Stimulated activated naive CD4-positive, alpha-beta T cell treated with Interleukin-2 at 50 U/mL for 16 hours (primary cell): Measurements from ENCODE around the gene TEX19.
A peak's percentile ranks its signal among the peaks of the same experiment; 100 is the strongest.
"Not testable (repeated sequence)": the region's sequence is repeated elsewhere in the genome, so short reads cannot be mapped to it uniquely, and the experiment has no call there.

Experiments used
- DNase-seq: peaks from one replicate; lab custom pipeline; 2025; lab: John Stamatoyannopoulos, UW

TEX19 gene

DNA sequence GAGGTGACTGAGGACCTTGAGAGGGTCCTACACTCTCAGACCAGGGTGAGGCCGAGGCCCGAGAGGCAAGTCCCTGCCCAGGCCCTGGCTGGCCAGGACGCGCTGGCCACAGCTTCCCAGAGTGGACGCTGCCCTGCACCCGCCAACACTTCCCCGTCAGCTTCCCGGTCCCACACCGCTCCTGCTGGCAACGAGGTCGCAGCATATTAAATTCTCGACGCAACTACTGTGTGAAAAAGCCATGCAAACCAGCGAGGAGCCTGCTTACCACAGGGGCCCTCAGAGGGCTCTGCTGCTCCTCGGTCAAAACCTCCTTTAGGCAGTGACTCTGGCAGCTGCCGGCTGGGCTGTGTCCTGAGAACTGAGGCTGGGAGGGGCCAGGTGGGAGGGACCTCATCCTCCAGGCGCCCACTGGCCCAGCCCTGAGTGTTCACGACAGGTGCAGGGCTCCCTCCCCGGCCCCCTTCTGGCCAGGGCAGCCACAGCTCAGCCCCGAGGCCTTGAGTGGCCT, 2.1 kb upstream of the TEX19 start:
- no peak for DNase-seq

DNA sequence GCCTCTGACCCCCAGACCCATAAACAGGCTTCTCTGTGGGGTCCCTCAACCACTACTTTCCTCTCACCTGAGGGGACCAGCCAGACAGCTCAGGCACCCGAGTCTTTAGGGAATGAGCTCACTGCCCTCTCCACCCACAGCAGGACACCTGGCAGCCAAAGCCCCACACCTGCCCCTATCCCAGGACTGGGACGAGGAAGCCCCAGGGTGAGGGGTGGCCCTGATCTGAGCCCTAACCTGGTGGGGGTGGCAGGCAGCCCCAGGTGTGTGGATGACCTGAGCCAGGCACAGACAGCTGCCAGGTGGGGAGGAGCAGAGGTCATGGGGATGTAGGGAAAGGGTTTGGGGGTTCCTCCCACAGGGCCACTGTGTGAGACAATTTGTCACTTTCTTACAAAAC, 1.7 kb upstream of the TEX19 start:
- no peak for DNase-seq

DNA sequence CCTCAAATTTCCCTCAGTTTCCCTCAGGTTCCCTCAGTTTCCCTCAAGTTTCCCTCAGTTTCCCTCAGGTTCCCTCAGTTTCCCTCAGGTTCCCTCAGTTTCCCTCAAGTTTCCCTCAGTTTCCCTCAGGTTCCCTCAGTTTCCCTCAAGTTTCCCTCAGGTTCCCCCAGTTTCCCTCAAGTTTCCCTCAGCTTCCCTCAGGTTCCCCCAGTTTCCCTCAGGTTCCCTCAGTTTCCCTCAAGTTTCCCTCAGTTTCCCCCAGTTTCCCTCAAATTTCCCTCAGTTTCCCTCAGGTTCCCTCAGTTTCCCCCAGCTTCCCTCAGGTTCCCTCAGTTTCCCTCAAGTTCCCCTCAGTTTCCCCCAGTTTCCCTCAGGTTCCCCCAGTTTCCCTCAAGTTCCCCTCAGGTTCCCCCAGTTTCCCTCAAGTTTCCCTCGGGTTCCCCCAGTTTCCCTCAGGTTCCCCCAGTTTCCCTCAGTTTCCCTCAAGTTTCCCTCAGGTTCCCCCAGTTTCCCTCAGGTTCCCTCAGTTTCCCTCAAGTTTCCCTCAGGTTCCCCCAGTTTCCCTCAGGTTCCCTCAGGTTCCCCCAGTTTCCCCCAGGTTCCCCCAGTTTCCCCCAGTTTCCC, 516 bp downstream of the TEX19 start:
- not testable (repeated sequence) for DNase-seq

DNA sequence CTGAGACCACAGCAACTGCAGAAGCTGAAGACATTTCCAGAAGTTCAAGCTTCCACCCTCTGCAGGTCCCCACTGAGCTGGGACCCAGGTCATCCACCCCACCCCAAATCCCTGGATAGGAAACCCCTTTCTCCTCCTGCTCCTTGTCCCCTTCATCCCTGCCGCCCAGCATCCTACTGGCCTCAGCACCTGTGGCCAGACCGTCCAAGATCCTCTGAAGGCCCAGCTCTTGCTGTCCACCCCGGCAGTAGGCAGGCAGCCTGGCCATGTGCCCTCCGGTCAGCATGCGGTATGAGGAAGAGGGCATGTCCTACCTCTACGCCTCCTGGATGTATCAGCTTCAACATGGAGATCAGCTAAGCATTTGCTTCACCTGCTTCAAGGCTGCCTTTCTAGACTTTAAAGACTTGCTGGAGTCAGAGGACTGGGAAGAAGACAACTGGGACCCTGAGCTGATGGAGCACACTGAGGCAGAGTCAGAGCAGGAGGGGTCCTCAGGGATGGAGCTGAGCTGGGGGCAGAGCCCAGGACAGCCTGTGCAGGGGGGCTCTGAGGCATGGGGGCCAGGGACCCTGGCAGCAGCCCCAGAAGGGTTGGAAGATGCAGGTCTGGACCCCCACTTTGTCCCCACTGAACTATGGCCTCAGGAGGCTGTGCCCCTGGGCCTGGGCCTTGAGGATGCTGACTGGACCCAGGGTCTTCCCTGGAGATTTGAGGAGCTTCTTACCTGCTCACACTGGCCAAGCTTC, 3.0 kb downstream of the TEX19 start:
- no peak for DNase-seq

DNA sequence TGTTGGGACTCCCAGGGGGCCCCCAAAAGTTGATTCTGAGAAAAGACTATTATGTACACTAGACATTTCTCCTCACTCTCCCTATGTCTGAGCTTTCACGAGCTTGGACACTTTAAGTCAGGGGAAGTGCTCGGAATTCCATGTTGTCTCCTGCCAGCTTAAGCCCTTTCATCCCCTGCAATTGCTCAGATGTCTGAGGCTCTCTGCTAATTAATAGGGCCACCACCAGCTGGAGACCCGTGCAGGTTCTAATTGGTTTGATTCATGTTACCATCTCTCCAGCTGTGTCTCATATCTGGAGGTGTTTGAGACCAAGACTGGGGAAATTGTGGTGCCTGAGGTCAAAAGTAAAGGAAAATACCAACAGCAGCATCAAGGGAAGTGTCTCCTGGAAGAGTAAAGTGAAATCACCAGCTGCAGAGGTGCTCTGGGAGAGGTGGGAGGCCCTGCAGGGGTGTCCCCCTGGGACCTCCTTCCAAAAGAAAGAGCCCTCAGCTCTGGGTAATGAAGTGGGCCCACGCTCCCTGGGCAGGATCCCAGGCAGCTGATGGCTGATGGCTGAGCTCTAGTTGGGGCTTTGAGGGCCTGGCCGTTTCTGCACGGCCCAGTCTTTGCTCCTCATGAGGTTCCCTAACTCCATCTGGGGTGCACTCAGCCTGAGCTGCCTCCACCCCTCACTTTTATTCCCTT, 6.7 kb downstream of the TEX19 start:
- DNase-seq, result no peak

DNA sequence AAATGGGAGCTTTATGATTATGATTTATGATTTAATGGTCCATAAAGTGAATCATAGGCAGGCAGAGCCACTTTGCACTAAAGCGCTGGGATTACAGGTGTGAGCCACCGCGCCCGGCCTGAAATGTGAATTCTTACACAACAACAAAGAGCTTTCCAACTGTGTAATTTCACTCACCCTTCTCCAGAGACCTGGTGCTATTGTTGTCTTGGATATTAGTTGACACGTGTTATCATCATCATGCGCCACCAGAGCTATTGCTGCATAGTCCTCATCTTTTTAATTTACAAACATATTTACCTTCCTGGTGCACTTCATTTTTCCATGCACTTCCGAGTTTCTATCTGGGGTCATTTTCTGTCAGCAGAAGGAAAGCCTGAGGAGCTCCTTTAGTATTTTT, 7.7 kb downstream of the TEX19 start:
- DNase-seq, result no peak

DNA sequence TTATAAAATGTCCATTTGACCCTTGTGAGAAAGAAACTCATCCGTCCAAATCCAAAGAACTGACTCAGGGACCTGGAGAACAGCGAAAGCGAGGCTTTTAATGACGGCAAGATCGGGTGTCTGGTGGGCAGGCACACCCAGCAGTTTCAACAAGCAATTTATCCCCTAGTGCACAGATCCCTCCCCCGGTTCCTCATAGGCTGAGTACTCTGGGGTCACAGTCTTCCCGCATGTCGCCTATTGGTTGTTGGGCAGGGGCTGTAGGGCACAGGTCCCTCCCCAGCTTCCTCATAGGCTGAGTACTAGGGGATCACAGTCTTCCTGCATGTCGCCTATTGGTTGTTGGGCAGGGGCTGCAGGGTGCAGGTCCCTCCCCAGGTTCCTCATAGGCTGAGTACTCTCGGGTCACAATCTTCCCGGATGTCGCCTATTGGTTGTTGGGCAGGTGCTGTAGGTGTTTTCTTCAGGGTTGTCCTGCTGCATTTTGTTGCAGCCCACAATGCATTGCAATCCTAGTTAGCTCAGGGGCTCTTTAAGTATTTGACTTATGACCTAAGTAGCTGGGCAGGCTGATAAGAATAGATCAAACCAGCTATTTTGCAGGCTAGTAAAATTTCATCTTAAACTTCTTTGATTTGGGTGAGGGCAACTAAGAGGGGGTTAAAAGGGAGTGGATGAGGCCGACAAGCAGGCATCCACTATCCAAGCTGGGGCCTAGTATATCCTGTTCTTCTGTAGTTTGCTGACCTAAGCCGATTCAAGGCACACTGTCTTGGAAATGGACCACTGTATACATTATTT, 8.9 kb downstream of the TEX19 start:
- DNase-seq, result no peak

DNA sequence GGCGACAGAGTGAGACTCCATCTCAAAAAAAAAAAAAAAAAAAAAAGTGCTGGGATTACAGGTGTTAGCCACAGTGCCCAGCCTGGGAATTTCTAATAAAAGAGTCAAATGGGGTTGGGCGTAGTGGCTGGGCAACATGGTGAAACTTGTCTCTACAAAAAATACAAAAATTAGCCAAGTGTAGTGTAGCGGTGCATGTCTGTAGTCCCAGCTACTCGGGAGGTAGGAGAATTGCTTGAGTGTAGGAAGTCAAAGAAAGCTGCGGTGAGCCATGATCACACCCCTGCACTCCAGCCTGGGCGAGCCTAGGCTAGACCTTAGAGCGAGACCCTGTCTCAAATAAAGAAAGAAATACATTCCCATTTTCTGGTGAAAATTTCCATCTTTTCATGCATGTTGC, 10.2 kb downstream of the TEX19 start:
- DNase-seq, result no peak

DNA sequence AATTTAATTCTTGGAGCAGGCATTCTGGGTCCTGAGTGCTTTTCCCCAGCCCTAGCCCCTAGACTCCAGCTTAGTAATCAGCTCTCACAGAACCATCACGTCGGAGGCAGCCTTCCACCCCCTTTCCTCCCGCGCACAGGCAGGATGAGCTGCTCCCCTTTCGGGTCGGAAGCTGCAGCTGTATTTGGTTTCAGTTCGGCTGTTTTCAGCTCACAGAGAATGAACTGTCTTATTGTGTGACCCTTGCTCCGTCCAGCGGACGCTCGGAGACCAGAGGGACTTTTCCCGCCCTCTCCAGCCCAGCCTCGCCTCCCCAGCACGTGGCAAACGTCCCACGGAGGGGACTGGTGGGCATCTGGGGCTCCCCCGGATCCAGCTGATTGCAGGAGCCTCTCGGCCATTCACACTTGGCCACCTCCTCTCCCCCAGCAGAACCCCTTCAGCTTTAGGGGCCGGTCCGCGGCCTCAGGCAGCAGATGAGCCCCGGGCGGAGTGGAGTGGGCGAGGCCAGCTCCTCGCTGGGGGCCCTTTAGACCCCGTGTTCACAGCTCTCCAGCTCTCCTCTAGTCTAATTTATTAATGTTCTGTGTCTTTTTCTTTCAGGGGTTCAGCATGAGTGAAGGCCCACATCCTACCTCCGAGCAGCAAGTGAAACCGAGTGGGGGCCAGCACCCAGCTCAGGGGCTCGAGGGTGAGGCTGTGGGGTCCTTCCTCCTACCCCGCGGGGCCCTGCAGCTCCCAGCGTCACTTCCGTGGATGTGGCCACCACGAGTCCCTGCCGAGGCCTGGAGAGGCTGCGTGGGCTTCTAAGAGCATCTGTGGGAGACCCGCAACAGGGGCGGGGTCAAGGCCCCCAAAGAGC, 11.7 kb downstream of the TEX19 start:
- DNase-seq, result peak; percentile 27

DNA sequence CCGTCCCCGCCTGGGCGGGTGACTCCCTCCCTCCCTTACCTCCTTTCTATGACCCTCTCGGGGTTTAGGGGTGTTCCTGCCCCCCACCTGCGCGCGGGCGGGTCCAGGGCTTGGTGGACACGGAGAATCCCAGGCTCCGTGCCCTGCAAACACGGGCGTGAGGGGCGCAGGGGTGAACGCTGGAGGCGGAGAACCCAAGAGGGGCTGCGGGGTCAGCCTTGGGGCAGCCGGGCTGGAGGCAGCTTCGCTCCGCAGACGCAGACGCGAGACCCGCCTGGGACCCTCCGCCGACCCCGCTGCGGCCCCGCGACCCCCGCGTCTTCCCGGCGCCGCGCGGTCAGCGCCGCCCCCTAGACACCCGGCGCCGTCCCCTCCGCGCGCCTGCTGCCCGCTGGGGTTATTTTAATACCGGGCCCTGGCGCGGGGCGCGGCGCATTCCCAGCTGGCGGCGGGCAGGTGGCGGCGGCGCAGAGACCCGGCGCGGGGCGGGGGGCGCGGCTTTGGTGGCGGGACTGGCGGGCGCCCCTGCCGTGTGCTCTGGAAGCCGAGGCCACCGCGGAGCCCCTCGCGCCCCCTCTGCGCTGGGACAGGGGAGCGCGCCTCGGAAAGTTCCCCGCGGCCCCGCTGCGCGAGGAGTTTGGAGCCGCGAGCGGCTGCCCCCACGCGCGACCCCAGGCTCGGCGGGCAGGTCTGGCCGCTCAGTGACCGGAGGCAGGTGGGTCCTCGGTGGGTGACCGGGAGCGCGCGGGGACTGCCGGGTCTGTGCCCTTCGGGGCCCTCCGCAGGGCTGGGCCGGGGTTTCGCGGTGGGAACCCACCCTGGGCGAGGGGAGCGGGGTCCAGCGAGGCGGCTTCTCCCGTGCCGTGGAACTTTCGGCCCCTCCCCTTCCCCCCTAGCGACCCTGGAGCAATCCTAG, 12.5 kb downstream of the TEX19 start, which contains the start of gene UTS2R:
Gene UTS2R (plus strand): TSS at position 433 of the 916 bp plus-strand sequence. CDS start 2,560 bp downstream, outside the sequence.
- DNase-seq, result no peak

DNA sequence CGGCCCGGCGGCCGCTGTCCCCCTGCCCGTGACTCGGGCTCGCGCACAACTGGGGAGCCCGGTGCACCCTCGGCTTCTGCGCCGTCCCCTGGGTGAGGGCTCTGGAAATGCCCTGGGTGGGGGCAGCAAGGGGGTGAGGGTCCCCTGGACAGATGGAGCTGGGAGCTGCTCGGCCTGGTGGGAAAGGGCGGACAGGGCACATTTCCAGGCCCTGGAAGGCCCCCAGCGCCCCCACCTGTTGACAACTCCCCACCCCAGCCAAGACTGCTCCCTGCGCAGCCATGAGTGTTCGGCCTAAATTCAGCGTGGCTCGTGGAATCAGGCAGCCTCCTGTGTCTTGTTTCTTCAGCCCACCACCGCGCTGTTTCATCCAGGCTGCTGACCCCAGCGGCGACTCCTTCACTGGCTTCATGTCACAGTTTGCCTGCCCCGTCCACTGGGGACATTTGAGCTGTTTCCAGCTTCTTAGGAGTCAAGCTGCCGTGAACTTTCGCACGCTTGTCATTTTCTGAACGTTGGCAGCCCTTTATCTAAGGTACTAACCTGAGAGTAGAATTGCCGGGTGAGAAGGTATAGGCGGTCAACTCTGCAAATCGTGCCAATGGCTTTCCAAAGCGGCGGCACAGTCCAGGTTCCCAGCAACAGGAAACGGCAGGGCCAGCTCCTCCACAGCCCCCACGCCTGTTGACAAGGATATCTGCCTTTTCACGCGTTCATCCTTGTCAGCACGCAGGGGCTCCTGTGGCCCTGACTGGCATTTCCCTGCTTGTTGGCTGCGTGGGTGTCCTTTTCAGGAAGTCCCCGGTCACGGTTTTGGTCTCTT, 13.4 kb downstream of the TEX19 start:
- no peak for DNase-seq

DNA sequence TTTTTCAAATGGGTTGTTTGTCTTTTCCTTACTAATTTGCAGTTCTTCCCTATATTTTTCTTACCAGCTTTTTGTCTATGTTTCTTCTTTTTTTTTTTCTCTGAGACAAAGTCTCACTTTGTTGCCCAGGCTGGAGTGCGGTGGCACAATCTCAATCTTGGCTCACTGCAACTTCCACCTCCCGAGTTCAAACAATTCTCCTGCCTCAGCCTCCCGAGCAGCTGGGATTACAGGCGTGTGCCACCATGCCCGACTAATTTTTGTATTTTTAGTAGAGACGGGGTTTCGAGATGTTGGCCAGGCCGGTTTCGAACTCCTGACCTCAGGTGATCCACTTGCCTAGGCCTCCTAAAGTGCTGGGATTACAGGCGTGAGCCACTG, 14.0 kb downstream of the TEX19 start:
- not testable (repeated sequence) for DNase-seq

DNA sequence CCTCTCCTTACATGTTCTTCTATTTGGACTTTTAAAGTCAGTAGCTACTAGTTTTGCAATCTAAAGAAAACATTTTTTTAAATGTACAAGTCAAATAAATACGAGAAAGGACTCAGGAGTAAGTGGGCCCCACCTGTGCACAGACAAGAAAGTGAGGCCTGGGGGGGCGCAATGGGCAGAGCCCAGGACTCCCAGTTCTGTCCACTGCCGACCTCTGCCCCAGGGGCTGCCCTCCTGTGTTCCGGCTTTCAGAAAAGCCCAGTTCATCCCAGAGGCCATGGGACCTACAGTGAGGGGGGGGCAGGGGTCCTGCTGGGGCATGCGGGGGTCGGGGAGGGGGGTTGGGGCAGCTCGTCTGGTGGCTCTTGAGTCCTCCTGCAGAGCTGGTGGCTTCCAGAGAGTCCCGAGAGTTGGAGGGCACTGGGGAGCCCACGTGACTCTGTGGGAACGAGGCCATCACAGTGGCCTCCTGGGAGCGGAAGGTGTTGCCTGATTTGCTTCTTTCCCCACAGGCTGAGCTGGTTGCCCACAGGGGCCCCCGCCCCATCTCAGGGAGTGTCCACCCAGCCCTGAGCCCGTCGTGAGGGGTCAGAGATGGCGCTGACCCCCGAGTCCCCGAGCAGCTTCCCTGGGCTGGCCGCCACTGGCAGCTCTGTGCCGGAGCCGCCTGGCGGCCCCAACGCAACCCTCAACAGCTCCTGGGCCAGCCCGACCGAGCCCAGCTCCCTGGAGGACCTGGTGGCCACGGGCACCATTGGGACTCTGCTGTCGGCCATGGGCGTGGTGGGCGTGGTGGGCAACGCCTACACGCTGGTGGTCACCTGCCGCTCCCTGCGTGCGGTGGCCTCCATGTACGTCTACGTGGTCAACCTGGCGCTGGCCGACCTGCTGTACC, 14.9 kb downstream of the TEX19 start:
- DNase-seq, result no peak

DNA sequence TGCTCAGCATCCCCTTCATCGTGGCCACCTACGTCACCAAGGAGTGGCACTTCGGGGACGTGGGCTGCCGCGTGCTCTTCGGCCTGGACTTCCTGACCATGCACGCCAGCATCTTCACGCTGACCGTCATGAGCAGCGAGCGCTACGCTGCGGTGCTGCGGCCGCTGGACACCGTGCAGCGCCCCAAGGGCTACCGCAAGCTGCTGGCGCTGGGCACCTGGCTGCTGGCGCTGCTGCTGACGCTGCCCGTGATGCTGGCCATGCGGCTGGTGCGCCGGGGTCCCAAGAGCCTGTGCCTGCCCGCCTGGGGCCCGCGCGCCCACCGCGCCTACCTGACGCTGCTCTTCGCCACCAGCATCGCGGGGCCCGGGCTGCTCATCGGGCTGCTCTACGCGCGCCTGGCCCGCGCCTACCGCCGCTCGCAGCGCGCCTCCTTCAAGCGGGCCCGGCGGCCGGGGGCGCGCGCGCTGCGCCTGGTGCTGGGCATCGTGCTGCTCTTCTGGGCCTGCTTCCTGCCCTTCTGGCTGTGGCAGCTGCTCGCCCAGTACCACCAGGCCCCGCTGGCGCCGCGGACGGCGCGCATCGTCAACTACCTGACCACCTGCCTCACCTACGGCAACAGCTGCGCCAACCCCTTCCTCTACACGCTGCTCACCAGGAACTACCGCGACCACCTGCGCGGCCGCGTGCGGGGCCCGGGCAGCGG, 15.7 kb downstream of the TEX19 start:
- DNase-seq, result no peak

DNA sequence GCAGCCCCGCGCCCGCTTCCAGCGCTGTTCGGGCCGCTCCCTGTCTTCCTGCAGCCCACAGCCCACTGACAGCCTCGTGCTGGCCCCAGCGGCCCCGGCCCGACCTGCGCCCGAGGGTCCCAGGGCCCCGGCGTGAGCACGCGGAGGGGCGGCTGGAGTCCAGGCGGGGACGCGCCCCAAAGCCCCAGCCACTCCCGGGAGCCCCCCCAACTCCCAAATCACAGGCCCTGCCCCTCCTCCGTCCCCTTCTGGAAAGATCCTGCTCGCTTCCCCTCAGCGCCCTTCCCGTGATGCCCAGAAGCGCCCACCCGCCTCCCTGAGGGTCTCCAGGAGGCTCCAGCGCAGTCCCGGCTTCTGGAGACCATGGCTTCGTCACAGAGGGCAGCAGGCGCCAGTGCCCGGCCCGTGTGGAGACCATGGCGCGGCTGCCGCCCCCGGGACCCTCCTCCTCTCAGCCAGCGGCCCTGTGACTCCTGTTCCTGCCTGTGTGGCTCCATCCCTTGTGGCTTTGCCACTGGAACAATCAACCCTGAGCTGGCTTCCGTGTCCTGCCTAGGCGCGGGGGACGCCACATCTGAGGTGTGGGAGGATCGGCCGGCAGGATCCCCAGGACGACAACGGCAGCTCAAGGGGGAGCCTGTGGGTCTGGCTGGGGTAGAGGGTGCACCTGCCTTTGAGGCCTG, 16.5 kb downstream of the TEX19 start:
- DNase-seq, result no peak

DNA sequence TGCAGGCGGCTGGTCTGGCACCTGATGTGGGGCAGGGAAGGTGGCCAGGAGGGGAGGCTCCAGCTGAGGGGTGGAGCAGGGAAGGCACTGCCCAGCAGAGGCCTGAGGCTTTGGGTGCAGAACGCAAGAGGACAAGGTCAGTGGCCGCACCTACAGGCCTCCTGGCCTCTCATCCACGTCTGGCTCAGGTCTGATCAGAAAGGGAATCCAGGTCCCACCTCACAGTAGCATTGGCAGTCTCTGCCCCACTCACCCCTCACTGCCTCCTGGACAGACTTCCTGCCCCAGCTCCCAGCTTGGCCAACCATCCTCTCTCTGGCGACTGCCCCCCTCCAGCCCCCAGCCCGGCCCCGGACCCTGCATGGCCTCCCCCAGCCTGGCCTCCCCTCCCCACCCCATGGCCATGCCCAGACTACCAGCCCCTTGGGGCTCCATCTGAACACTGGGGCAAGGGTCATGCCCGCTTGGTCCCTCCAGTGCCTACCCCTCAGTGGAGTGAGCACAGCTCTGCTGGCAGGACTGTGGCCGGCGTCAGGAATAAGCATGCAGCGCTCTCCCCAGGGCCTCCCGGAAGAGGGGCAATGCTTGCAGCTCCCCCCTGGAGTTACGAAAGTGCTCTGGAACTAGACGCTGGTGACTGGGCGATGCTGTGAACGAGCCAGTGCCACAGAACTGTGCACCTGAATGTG, 17.1 kb downstream of the TEX19 start:
- no peak for DNase-seq
